GM12875 (cell line): Measurements from ENCODE around the gene TSSC4.
A peak's percentile ranks its signal among the peaks of the same experiment; 100 is the strongest.

Experiments
- H3K4me3 ChIP-seq: one replicate; pipeline ENCODE4 v1.5.1; 2011; ENCODE audit warnings: low read depth, low read length, control low read depth
- CTCF ChIP-seq: IDR thresholded peaks from 2 replicates; pipeline ENCODE4 v1.5.1; 2011; ENCODE audit warnings: low read depth, mild to moderate bottlenecking, control low read depth, inconsistent platforms, low read length, moderate library complexity, borderline replicate concordance; ENCODE audit not compliant: insufficient read depth

TSSC4 gene

GRCh38 chr11:2411446-2412305, 11.1 kb downstream of the TSSC4 start:
- no peak overlapping the region for H3K4me3 ChIP-seq
- TF ChIP-seq CTCF = no peak

GRCh38 chr11:2412323-2412722, 11.8 kb downstream of the TSSC4 start:
- H3K4me3 ChIP-seq = no peak overlapping the region
- TF ChIP-seq CTCF = no peak

- no peak for TF ChIP-seq CTCF
Measured at GRCh38 chr11:2413742-2414579, 13.4 kb downstream of the TSSC4 start.

GRCh38 chr11:2414616-2415015, 14.1 kb downstream of the TSSC4 start:
- no peak for TF ChIP-seq CTCF
- H3K4me3 ChIP-seq = no peak overlapping the region

More at GRCh38 chr11:2413742-2414579, 13.4 kb downstream of the TSSC4 start:
- H3K4me3 ChIP-seq = no peak overlapping the region

- H3K4me3 ChIP-seq = no peak overlapping the region
- TF ChIP-seq CTCF = no peak
Measured at GRCh38 chr11:2415171-2415570, 14.6 kb downstream of the TSSC4 start.

- H3K4me3 ChIP-seq = no peak overlapping the region
- peak; percentile 33; the same call in 1 of the 2 replicates for TF ChIP-seq CTCF
Measured at GRCh38 chr11:2415601-2416380, 15.2 kb downstream of the TSSC4 start.
